H54 (cell line): Measurements from ENCODE around the gene BHLHE23.

Experiments used
- DNase-seq: peaks from one replicate; pipeline ENCODE4 v3.0.0; 2011; ENCODE audit warnings: low spot score, mixed read lengths; ENCODE audit not compliant: insufficient read length
- FAIRE-seq: peaks from 3 replicates; lab custom pipeline; 2011; peaks lifted over from hg19 to GRCh38; lab: Jason Lieb, UNC
- POLR2A ChIP-seq: IDR thresholded peaks from 2 replicates; pipeline ENCODE4 v1.6.1; 2011; ENCODE audit warnings: low read depth, mild to moderate bottlenecking, low read length

The BHLHE23 gene

GRCh38 chr20:63014287-63014686 is 7.5 kb upstream of the BHLHE23 start:
- DNase-seq: no peak
- FAIRE-seq: no peak
- no peak for TF ChIP-seq POLR2A

GRCh38 chr20:63013207-63013606 is 6.4 kb upstream of the BHLHE23 start:
- no peak for TF ChIP-seq POLR2A
- DNase-seq (no peak), FAIRE-seq (no peak)

- DNase-seq (no peak), FAIRE-seq (no peak)
- no peak for TF ChIP-seq POLR2A
These were observed 5.0 kb upstream of the BHLHE23 start for GRCh38 chr20:63011798-63012197.

- no peak for DNase-seq
- no peak for FAIRE-seq
- TF ChIP-seq POLR2A: no peak
These were observed 3.4 kb upstream of the BHLHE23 start for GRCh38 chr20:63009988-63010769.

DNA sequence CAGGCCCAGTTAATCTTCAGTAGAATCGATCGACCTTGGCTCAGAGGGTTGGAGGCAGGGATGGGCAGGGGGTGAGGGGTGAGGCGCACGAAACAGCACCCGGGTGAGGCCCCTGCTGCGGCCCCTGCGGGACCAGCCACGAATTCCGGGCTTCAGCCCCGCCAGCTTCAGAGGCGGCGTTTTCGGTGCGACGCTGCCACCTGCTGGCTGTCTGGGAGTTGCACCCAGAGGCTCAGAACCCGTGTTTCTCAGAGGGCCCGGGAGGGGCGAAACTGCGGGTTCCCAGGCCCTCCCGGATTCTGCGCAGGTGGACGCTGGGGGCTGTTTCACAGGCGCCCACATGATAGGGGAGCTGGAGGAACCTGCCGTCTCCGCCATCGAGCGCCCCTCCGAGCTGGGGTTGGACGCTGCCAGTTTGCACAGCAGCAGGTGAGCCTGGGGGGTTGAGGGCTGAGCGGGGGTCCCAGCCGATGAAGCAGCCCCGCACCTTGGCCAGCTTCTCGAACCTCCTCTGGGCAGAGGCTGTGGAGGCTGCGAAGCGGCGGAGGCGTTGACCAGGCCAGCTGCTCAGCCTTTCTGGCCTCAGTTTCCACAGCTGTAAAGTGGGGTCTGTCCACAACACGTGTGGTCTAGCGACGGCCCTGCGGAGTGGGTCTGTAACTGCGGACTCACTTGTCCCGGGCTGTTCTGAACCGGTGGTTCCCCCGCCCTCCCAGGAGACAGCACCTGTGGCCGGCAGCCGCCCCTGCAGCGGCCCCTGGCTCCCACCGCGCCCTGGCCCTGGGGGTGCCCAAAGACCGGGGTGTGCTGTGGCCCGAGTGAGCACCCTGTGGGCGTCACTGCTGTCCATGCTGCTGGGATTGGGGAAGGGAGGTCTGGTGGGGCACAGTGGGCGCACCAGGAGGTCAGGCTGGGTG is 2.5 kb upstream of the BHLHE23 start:
- FAIRE-seq (no peak), DNase-seq (peak; percentile 98)
- no peak for TF ChIP-seq POLR2A

- no peak for FAIRE-seq
- no peak for DNase-seq
- TF ChIP-seq POLR2A: no peak
These were observed 1.8 kb upstream of the BHLHE23 start for GRCh38 chr20:63008541-63009044.

GRCh38 chr20:63007646-63008488 is 1.1 kb upstream of the BHLHE23 start:
- FAIRE-seq: no peak
- no peak for DNase-seq
- TF ChIP-seq POLR2A: no peak

GRCh38 chr20:63007360-63007645 is 539 bp upstream of the BHLHE23 start:
- no peak for DNase-seq
- FAIRE-seq: no peak
- no peak for TF ChIP-seq POLR2A

DNA sequence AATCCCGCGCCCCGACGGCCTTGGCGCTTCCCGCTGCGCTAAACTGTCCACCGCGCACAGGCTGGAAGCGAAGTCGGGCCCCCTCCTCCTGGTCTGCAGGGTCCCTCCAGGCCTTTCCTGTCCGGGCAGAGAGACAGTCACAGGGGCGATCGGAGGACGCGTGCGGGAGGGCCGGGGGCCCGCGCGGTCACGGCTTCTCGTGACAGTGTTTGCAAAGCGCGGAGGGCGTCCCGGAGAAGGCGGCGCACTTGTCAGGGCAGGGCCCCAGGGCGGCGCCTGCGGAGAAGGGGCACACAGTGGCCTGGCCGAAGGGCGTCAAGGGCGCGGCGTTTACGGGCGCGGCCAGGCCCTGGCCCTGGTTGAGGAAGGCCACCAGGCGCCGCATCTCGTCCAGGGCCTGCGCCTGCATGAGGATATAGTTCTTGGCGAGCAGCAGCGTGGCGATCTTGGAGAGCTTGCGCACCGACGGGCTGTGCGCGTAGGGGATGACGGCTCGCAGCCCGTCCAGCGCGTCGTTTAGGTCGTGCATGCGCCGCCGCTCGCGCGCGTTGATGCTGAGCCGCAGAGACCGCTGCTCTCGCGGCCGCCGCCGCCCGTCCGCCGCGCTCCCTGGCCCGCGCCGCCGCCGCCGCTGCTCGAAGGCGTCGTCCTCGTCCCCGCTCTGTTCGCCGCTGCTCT is 763 bp downstream of the BHLHE23 start:
- DNase-seq: no peak
- FAIRE-seq: no peak
- TF ChIP-seq POLR2A: no peak

- DNase-seq: no peak
- TF ChIP-seq POLR2A: no peak
- no peak for FAIRE-seq
These were observed 1.4 kb downstream of the BHLHE23 start for GRCh38 chr20:63005365-63005861.

DNA sequence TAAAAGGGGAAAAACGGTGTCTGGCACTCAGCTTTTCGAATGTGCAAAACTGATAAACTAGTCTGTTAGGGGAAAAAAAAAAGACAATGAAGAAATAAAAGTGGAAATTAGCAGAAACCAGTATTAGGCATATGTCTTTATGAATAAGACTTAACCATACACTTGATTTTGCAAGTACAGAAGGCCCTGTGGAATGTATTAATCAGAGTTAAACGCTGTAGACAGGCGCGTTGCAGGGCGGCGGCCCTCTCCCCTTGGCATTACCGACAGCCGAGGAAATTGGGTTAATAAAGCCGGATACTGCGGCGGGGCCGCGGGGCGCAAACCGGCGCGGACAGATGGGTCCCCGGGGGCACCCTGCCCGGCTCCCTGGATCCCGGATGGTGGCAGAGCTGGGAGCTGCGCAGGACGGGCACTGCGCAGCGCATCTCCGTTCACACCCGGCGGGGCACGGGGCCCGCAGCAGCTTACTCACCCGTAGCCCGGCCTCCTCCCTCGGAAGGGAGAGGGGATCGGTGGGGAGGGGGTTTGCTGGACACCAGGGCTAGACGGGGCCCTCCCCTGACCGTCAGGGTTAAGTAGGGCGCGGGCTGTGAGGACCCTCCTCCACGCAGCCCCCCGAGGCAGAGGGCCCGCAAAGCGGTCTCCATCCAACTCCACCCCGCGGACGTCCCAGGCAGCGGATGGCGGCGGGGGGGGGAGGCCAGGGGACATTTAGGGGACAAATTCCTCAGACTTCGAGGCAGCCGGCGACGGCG is 2.0 kb downstream of the BHLHE23 start:
- no peak for TF ChIP-seq POLR2A
- DNase-seq (no peak), FAIRE-seq (no peak)

DNA sequence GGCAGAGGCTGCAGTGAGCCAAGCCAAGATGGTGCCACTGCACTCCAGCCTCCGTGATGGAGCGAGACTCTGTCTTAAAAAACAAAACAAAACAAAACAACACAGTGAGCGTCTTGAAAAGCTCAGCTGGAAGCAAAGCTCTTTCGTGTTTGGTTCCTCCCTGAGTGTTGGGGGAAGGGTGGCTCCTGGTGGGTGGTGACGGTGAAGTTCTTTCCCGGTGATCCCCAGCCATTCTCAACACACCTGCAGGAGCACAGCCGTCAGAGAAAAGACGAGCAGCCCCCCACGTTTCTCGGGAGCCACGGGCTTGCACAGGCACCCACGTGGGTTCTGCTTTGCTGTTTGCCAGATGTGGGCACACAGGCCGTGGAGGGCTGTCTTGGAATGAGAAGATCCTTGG is 3.2 kb downstream of the BHLHE23 start:
- DNase-seq: no peak
- no peak for TF ChIP-seq POLR2A
- FAIRE-seq: no peak
